Tibial artery (tissue), 4 donors: ENCODE results near the gene FADD.

Experiments
- DNase-seq, 2 donors: peaks; one replicate each; pipeline ENCODE4 v3.0.0-alpha.2; 2019
- H3K27ac ChIP-seq, 2 donors: fragments of 200-600 bp; sonication (generic) in 1 of 2; 1 replicate in 1 of 2; 2 replicates in 1 of 2; pipeline ENCODE4 v1.5.1; 2018 to 2019; ENCODE audit warnings: mild to moderate bottlenecking in 1 of 2
- H3K27me3 ChIP-seq, 2 donors: fragments of 200-600 bp; sonication (generic) in 1 of 2; one replicate each; pipeline versions ENCODE4 v1.5.1 to v1.6.0; 2016 to 2019
- H3K36me3 ChIP-seq, 3 donors: fragments of 200-600 bp; sonication (generic) in 2 of 3; one replicate each; pipeline ENCODE4 v1.5.1; 2016 to 2019; ENCODE audit warnings: mild to moderate bottlenecking in 2 of 3
- H3K4me1 ChIP-seq, 4 donors: fragments of 200-600 bp; sonication (generic) in 2 of 4; 1 replicate in 3 of 4; 2 replicates in 1 of 4; pipeline ENCODE4 v1.5.1; 2016 to 2019
- H3K4me3 ChIP-seq, 2 donors: fragments of 200-600 bp; sonication (generic) in 1 of 2; 1 replicate in 1 of 2; 2 replicates in 1 of 2; pipeline ENCODE4 v1.5.1; 2018 to 2019; ENCODE audit warnings: mild to moderate bottlenecking in 2 of 2
- H3K9me3 ChIP-seq, 3 donors: fragments of 200-600 bp; sonication (generic) in 1 of 3; one replicate each; pipeline ENCODE4 v1.5.1; 2016 to 2019
- intact Hi-C: fragments of 100-400 bp; cut with DNase I; formaldehyde crosslinking; loops from one replicate; pipeline ENCODE4 v1.15.0; 2023; ENCODE audit warnings: low total_unique reads
- TF ChIP-seq, protein P1 (sequence below), 2 experiments: fragments of 200-600 bp in 1 of 2; fragments of 450-650 bp in 1 of 2; IDR thresholded peaks; one replicate each; pipeline ENCODE4 v1.5.1; 2017 to 2019; ENCODE audit warnings: antibody characterized with exemption in 2 of 2, mild to moderate bottlenecking in 1 of 2, moderate library complexity in 1 of 2

The FADD gene

GRCh38 chr11:70174547-70175235 lies 28.4 kb upstream of the FADD start:
- Histone ChIP-seq H3K27me3 (no peaks in the 10 kb centered on the region), H3K27ac (no peak overlapping the region), H3K9me3 (no peaks in the 10 kb centered on the region), H3K4me3 (no peak overlapping the region), H3K36me3 (peaks cover 10 to 86% (median 60%) of the 10 kb centered on the region in 3 donors), H3K4me1 (no peaks in the 10 kb centered on the region)
- TF ChIP-seq, protein P1, sequence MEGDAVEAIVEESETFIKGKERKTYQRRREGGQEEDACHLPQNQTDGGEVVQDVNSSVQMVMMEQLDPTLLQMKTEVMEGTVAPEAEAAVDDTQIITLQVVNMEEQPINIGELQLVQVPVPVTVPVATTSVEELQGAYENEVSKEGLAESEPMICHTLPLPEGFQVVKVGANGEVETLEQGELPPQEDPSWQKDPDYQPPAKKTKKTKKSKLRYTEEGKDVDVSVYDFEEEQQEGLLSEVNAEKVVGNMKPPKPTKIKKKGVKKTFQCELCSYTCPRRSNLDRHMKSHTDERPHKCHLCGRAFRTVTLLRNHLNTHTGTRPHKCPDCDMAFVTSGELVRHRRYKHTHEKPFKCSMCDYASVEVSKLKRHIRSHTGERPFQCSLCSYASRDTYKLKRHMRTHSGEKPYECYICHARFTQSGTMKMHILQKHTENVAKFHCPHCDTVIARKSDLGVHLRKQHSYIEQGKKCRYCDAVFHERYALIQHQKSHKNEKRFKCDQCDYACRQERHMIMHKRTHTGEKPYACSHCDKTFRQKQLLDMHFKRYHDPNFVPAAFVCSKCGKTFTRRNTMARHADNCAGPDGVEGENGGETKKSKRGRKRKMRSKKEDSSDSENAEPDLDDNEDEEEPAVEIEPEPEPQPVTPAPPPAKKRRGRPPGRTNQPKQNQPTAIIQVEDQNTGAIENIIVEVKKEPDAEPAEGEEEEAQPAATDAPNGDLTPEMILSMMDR (IDR thresholded peaks at IDR 0.05) = no peak
- intact Hi-C loops = no loop called here
- DNase-seq = no peak

- no peak for DNase-seq
- Histone ChIP-seq H3K4me3 (no peak overlapping the region), H3K27me3 (no peaks in the 10 kb centered on the region), H3K36me3 (peaks cover 9 to 86% (median 59%) of the 10 kb centered on the region in 3 donors), H3K9me3 (no peaks in the 10 kb centered on the region), H3K27ac (no peak overlapping the region), H3K4me1 (no peaks in the 10 kb centered on the region)
- intact Hi-C loops = no loop called here
- TF ChIP-seq, protein P1 (IDR thresholded peaks at IDR 0.05) = no peak
These were observed 27.8 kb upstream of the FADD start for GRCh38 chr11:70175236-70175698.

DNA sequence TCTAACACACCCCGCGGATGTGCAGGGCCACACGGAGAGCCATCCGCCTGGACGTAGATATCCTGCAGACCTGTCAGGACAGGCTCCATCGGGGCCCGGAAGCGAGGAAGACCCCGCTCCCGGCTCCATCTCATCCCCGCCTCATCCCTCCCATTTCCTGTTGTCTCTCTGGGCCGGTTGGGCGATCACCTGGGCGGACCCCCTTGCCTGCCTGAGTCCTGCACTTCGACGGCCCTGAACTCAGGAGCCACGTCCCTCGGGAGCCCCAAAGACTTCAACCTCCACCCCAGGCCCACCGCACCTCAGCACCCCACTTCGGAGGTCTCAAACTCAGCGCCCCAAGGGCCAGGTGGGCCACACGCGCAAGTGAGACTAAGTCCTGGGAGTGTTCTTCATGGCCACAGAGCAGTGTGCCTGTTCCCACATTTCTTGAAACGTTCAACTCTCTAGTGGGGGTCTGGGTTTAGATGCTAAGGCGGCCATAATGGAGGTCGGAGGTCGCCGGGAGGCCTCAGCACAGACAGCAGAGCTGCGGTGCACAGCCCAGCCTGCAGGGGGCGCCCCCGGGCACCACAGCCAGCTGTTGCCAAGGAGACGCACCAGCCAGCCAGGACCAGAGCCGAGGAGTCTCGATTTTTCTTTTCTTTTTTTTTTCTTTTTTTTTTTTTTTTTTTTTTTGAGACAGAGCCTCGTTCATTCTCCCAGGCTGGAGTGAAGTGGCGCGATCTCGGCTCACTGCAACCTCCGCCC lies 26.0 kb upstream of the FADD start:
- DNase-seq = no peak
- Histone ChIP-seq H3K27ac (no peak overlapping the region), H3K4me3 (no peak overlapping the region), H3K27me3 (no peaks in the 10 kb centered on the region), H3K36me3 (peaks cover 9 to 86% (median 54%) of the 10 kb centered on the region in 3 donors), H3K9me3 (no peaks in the 10 kb centered on the region), H3K4me1 (no peaks in the 10 kb centered on the region)
- intact Hi-C loops = no loop called here
- TF ChIP-seq, protein P1 (IDR thresholded peaks at IDR 0.05) = peak; percentile 34 to 36

- Histone ChIP-seq H3K36me3 (peaks cover 0 to 69% (median 65%) of the 10 kb centered on the region in 3 donors), H3K4me1 (peaks cover 0 to 12% (median 8%) of the 10 kb centered on the region in 4 donors), H3K9me3 (no peaks in the 10 kb centered on the region), H3K4me3 (no peak overlapping the region), H3K27ac (no peak overlapping the region), H3K27me3 (no peaks in the 10 kb centered on the region)
- intact Hi-C loops = no loop called here
- TF ChIP-seq, protein P1 (IDR thresholded peaks at IDR 0.05) = no peak
- no peak for DNase-seq
These were observed 22.2 kb upstream of the FADD start for GRCh38 chr11:70180906-70181305.

GRCh38 chr11:70182266-70182665 lies 20.8 kb upstream of the FADD start:
- TF ChIP-seq, protein P1 (IDR thresholded peaks at IDR 0.05) = no peak
- intact Hi-C loops = no loop called here
- peaks cover 0 to 75% (median 73%) of the 10 kb centered on the region in 3 donors for H3K36me3 ChIP-seq

More at GRCh38 chr11:70182266-70182665, 20.8 kb upstream of the FADD start:
- peaks cover 0 to 12% (median 8%) of the 10 kb centered on the region in 4 donors for H3K4me1 ChIP-seq
- H3K27ac ChIP-seq = no peak overlapping the region
- H3K27me3 ChIP-seq = no peaks in the 10 kb centered on the region
- no peak overlapping the region for H3K4me3 ChIP-seq
- no peak for DNase-seq
- no peaks in the 10 kb centered on the region for H3K9me3 ChIP-seq
